Osteoblast (primary cell): ENCODE results near the gene AATF. TPM values are rescaled to one million over a fixed set of nuclear protein-coding genes. Genes with fewer than 3 reads are reported as not detected.

Experiments used
- DNase-seq: peaks from one replicate; pipeline ENCODE4 v3.0.0; 2011; ENCODE audit warnings: low spot score, mixed read lengths; ENCODE audit not compliant: insufficient read length; ENCODE audit errors: missing footprints
- H2AFZ ChIP-seq: 2 replicates; pipeline ENCODE4 v1.6.0; 2011; ENCODE audit warnings: mild to moderate bottlenecking, low read length
- H3K27ac ChIP-seq: 2 replicates; pipeline ENCODE4 v1.5.1; 2011; ENCODE audit warnings: mild to moderate bottlenecking, low read depth, low read length, moderate library complexity
- H3K27me3 ChIP-seq: 2 replicates; pipeline ENCODE4 v1.6.0; 2012; ENCODE audit warnings: mild to moderate bottlenecking, control low read depth, inconsistent platforms, low read length, moderate library complexity; ENCODE audit not compliant: insufficient read depth
- H3K36me3 ChIP-seq: 2 replicates; pipeline ENCODE4 v1.5.1; 2011; ENCODE audit warnings: mild to moderate bottlenecking, low read length, control low read depth, moderate library complexity; ENCODE audit not compliant: insufficient read depth
- H3K4me1 ChIP-seq: 2 replicates; pipeline ENCODE4 v1.5.1; 2011; ENCODE audit warnings: mild to moderate bottlenecking, low read length, control low read depth, moderate library complexity; ENCODE audit not compliant: insufficient read depth
- H3K4me2 ChIP-seq: 2 replicates; pipeline ENCODE4 v1.6.0; 2011; ENCODE audit warnings: mild to moderate bottlenecking, low read length; ENCODE audit not compliant: insufficient read depth
- H3K4me3 ChIP-seq: fragments of 200-600 bp; sonication (generic); 3 replicates; pipeline ENCODE4 v1.5.1; 2012; ENCODE audit warnings: mild to moderate bottlenecking, low read length, inconsistent platforms; ENCODE audit not compliant: insufficient read depth
- H3K79me2 ChIP-seq: 2 replicates; pipeline ENCODE4 v1.6.0; 2012; ENCODE audit warnings: mild to moderate bottlenecking, low read length, control low read depth, inconsistent platforms; ENCODE audit not compliant: insufficient read depth
- H3K9me3 ChIP-seq: 2 replicates; pipeline ENCODE4 v1.5.1; 2011; ENCODE audit warnings: low read depth, low read length, control low read depth
- H4K20me1 ChIP-seq: 2 replicates; pipeline ENCODE4 v1.6.0; 2012; ENCODE audit warnings: mild to moderate bottlenecking, low read length, control low read depth; ENCODE audit not compliant: insufficient read depth
- total RNA-seq: library from RNA; depleted of rRNA; stranded (reverse); fragments of >200 nt; gene quantifications from 2 replicates; pipeline ENCODE4 v1.2.3, GENCODE V29; 2012
- TF ChIP-seq, protein P1 (sequence below): IDR thresholded peaks from 2 replicates; pipeline ENCODE4 v1.5.1; 2011; ENCODE audit warnings: mild to moderate bottlenecking, low read depth, low read length, moderate library complexity; ENCODE audit errors: extremely low read depth

The AATF gene
- total RNA-seq, 1 donor, result 22.4 TPM

DNA sequence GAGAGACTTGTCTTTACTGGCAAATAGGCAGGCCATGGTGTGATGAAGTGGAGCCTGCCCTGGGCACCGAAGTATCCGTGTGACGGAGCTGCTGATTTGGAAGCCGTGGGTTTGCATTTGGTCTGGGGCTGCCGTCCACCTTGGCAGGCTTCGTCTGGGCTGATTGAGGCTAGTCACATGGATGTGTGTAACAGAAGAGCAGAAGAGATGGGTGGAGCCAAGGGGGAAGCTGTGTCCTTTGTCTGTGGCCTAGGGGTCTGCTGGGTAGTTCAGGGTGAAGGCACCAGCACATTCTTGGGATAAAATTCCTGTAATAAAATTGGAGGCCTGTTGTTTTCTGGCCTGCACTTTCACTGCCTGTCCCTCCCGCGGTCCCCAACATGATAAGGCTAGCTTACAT is 106.1 kb downstream of the AATF start:
- peak; percentile 25 for DNase-seq
- peaks cover 2% of the 10 kb centered on the region for H4K20me1 ChIP-seq
- no peak overlapping the region for H3K27ac ChIP-seq
- H3K36me3 ChIP-seq, result peaks cover 12% of the 10 kb centered on the region
- H3K27me3 ChIP-seq, result no peaks in the 10 kb centered on the region
- H3K4me3 ChIP-seq, result no peak overlapping the region
- no peaks in the 10 kb centered on the region for H3K4me1 ChIP-seq
- H3K79me2 ChIP-seq, result no peaks in the 10 kb centered on the region
- H3K4me2 ChIP-seq, result no peak overlapping the region
- no peak overlapping the region for H2AFZ ChIP-seq
- TF ChIP-seq, protein P1, sequence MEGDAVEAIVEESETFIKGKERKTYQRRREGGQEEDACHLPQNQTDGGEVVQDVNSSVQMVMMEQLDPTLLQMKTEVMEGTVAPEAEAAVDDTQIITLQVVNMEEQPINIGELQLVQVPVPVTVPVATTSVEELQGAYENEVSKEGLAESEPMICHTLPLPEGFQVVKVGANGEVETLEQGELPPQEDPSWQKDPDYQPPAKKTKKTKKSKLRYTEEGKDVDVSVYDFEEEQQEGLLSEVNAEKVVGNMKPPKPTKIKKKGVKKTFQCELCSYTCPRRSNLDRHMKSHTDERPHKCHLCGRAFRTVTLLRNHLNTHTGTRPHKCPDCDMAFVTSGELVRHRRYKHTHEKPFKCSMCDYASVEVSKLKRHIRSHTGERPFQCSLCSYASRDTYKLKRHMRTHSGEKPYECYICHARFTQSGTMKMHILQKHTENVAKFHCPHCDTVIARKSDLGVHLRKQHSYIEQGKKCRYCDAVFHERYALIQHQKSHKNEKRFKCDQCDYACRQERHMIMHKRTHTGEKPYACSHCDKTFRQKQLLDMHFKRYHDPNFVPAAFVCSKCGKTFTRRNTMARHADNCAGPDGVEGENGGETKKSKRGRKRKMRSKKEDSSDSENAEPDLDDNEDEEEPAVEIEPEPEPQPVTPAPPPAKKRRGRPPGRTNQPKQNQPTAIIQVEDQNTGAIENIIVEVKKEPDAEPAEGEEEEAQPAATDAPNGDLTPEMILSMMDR, result no peak
- no peaks in the 10 kb centered on the region for H3K9me3 ChIP-seq

DNA sequence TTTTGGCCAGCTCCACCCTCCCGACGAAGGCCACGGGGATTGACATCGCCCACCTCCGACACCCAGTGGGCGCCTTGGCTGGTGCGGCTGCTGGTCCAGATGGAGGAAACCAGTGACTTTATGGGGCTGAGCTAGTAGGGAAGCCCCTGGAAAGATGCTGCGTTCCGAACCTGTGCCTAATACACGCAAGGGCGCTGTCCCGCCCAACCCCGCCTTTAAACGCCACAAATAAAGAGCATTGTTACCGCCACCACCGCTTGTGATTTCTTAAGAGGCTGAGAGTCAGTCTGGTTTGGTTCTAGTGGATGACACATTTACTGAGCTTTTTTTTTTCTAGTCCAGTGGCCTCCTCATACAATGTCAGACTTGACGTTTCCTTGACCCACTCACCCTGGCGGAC is 107.9 kb downstream of the AATF start:
- Histone ChIP-seq H3K4me1 (no peaks in the 10 kb centered on the region), H3K79me2 (no peaks in the 10 kb centered on the region), H3K4me3 (no peak overlapping the region), H3K4me2 (no peak overlapping the region), H2AFZ (no peak overlapping the region), H3K27me3 (peaks cover 3% of the 10 kb centered on the region), H3K36me3 (peaks cover 12% of the 10 kb centered on the region), H3K27ac (no peak overlapping the region), H4K20me1 (no peaks in the 10 kb centered on the region), H3K9me3 (no peaks in the 10 kb centered on the region)
- TF ChIP-seq, protein P1, result no peak
- no peak for DNase-seq

DNA sequence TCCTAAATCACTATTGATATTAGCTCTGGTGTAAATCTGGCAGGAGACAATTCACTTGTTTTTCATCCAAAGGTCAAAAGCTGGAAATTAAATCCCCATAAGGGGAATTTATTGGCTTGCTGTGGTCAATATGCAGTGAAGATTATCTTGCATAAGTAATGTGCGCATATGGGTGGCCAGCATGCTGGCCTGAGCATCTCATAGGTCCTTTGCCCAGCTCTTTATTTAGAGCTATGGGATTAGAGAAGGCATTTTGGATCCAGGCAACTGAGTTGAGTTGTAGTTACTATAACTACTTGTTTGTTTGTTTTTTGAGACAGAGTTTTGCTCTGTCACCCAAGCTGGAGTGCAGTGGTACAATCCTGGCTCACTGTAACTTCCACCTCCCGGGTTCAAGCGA is 110.7 kb downstream of the AATF start:
- H3K79me2 ChIP-seq, result no peaks in the 10 kb centered on the region
- H3K27me3 ChIP-seq, result peaks cover 12% of the 10 kb centered on the region
- no peak overlapping the region for H3K4me3 ChIP-seq

DNA sequence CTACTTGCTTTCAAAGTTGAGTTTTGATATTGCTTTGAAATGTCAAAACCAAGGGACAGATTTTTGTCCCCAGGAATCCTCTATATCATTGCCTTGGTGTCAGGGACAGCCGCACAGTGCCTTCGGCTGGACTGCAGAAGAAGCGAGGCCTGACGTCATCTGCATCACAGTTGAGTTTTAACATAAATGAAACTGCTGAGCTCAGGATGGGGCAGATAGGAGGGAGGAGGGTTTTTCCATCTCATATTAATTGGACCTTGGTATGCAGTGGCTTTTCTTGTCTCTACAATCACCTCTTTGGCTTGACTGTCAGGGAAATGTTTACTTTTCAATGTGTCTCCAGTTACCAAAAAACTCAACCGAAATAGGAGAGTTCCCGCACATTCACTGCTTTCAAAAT is 111.3 kb downstream of the AATF start:
- H3K4me2 ChIP-seq, result no peak overlapping the region

More for the DNA sequence above, 110.7 kb downstream of the AATF start:
- H4K20me1 ChIP-seq, result no peaks in the 10 kb centered on the region
- H3K9me3 ChIP-seq, result no peaks in the 10 kb centered on the region
- TF ChIP-seq, protein P1, result no peak
- DNase-seq, result no peak
- no peak overlapping the region for H2AFZ ChIP-seq
- H3K4me1 ChIP-seq, result no peaks in the 10 kb centered on the region
- no peak overlapping the region for H3K27ac ChIP-seq
- peaks cover 12% of the 10 kb centered on the region for H3K36me3 ChIP-seq
- H3K4me2 ChIP-seq, result no peak overlapping the region

More for the DNA sequence above, 111.3 kb downstream of the AATF start:
- Histone ChIP-seq H3K79me2 (no peaks in the 10 kb centered on the region), H3K36me3 (peaks cover 12% of the 10 kb centered on the region), H3K9me3 (no peaks in the 10 kb centered on the region), H3K4me3 (no peak overlapping the region), H4K20me1 (no peaks in the 10 kb centered on the region), H3K4me1 (no peaks in the 10 kb centered on the region), H3K27me3 (peaks cover 18% of the 10 kb centered on the region), H3K27ac (no peak overlapping the region), H2AFZ (no peak overlapping the region)
- TF ChIP-seq, protein P1, result no peak
- DNase-seq, result no peak
